Activated T-cell treated with anti-CD3 and anti-CD28 coated beads, Interleukin-2, amount 50 U/mL, for 4 hours (primary cell): ENCODE data around the gene NAGA. TPM values are rescaled to one million over a fixed set of nuclear protein-coding genes. Genes with fewer than 3 reads are reported as not detected.

ENCODE experiments used
- ATAC-seq, 2 donors: fragments of 200-7000 bp; cut with Tn5 transposase; one replicate each; pipeline ENCODE4 v1.10.0; 2021
- DNase-seq: peaks from one replicate; pipeline ENCODE4 v3.0.0-alpha.2; 2020
- H3K27me3 Mint-ChIP-seq: one replicate; pipeline ENCODE4 v1.8.0; 2021; ENCODE audit warnings: low read depth, mixed read lengths
- H3K36me3 Mint-ChIP-seq: one replicate; pipeline ENCODE4 v1.8.0; 2022; ENCODE audit warnings: mixed read lengths; ENCODE audit not compliant: insufficient read depth
- H3K4me1 Mint-ChIP-seq: one replicate; pipeline ENCODE4 v1.8.0; 2021; ENCODE audit warnings: low read depth, mixed read lengths
- H3K4me3 Mint-ChIP-seq: one replicate; pipeline ENCODE4 v1.8.0; 2021; ENCODE audit warnings: mild to moderate bottlenecking, moderate library complexity, mixed read lengths
- H3K9me3 Mint-ChIP-seq: one replicate; pipeline ENCODE4 v1.8.0; 2021; ENCODE audit warnings: mixed read lengths
- total RNA-seq, 3 donors: library from RNA; stranded (reverse); gene quantifications; one replicate each; pipeline ENCODE4 v1.2.1, GENCODE V29; 2021

NAGA gene
- total RNA-seq, 3 donors from 2014 or later = 14.2 to 16.4 (median 14.2) TPM

DNA sequence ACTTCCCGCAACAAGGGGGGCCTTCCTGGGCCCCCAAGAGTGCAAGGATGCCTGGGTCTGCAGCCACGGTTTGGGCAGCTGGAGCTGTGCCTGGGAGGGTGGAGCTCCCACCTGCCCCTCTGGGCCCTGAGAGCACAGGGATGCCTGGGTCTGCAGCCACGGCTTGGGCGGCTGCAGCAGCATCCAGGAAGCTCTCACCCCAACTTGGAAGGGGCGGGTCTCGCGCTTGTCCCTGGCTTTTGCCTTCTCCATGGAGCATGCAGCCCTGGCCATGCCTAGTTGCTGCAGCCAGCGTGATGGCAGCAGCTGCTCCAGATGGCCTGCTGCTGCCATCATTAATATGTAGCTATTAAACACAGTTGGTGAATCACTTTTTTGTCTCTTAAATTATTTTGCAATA is 35.4 kb downstream of the NAGA start:
- H3K27me3 Mint-ChIP-seq = no peaks in the 10 kb centered on the region
- peaks cover 17% of the 10 kb centered on the region for H3K4me1 Mint-ChIP-seq
- DNase-seq = no peak
- peaks cover 13% of the 10 kb centered on the region for H3K9me3 Mint-ChIP-seq
- ATAC-seq = no peak
- peaks cover 5% of the 10 kb centered on the region for H3K36me3 Mint-ChIP-seq
- no peak overlapping the region for H3K4me3 Mint-ChIP-seq

DNA sequence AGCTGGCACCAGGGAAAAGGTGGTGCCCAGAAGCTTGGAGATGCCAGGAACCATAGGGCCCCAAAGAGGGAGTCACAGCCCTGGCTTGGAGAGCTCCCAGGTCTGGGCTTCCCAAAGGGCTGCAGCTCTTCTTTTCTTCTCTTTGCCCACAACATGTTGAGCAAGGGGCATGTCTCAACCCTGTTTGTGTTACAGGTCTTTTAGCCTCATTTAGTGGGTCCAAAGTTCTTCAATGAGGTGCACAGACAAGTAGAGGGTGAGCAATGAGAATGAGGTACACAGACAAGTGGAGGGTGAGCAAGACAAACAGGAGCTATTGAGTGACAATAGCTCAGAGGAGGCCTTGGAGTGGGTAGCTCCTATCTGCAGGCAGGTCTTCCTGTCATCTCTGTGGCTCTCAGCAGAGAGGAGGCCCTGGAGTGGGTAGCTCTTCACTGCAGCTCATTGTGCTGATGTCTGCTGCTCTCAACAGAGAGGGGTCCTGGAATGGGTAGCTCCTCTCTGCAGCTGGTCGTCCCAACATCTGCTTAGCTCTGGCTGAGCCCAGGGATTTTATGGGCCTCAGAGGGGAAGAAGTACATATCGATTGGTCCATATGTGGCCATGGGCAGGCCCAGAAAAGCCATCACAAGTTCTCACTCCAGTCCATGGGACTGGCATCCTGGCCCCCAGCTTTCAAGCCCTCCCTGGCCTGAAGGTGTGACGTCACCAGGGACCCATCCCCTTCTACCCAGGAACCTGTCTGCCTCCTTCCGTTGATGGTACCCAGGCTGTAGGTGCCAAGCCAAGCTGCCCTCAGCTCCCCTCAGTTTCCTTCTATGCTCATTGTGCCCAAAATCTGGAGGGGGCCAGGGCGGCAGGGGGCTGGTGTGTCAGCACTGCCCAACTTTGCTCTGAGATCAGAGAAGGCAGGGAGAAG is 37.1 kb downstream of the NAGA start:
- Mint-ChIP-seq H3K27me3 (no peaks in the 10 kb centered on the region), H3K36me3 (peaks cover 5% of the 10 kb centered on the region), H3K4me1 (peaks cover 19% of the 10 kb centered on the region), H3K4me3 (no peak overlapping the region), H3K9me3 (peaks cover 13% of the 10 kb centered on the region)
- no peak for ATAC-seq
- DNase-seq = no peak

- Mint-ChIP-seq H3K9me3 (no peaks in the 10 kb centered on the region), H3K4me3 (no peak overlapping the region), H3K36me3 (no peaks in the 10 kb centered on the region), H3K27me3 (no peaks in the 10 kb centered on the region), H3K4me1 (peaks cover 27% of the 10 kb centered on the region)
- DNase-seq (no peak), ATAC-seq (no peak)
These were observed 43.9 kb downstream of the NAGA start for GRCh38 chr22:42026705-42027104.

DNA sequence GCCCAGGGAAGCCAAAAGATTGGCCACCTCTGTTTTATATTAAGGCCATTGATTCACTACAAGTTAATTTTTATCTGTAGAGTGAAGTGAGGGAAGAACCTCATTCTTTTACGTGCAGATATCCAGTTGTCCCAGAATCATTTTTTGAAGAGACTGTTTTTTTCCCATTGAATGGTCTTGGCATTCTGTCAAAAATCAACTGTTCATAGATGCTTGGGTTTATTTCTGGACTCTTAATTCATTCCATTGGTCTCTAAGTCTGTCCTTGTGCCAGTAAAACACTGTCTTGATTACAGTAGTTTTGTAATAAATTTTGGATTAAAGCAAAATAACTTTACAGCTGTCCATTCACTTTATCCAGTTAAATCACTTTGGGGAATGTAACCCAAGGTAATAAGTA is 45.2 kb downstream of the NAGA start:
- H3K9me3 Mint-ChIP-seq = no peaks in the 10 kb centered on the region
- no peak for ATAC-seq
- DNase-seq = no peak
- H3K4me1 Mint-ChIP-seq = peaks cover 15% of the 10 kb centered on the region
- H3K36me3 Mint-ChIP-seq = no peaks in the 10 kb centered on the region
- no peak overlapping the region for H3K4me3 Mint-ChIP-seq
- H3K27me3 Mint-ChIP-seq = no peaks in the 10 kb centered on the region

GRCh38 chr22:42022162-42022847 is 48.3 kb downstream of the NAGA start:
- H3K27me3 Mint-ChIP-seq = peaks cover 3% of the 10 kb centered on the region
- H3K4me3 Mint-ChIP-seq = no peak overlapping the region
- DNase-seq (no peak), ATAC-seq (peak; percentile 25 to 34)
- H3K36me3 Mint-ChIP-seq = no peaks in the 10 kb centered on the region
- peaks cover 11% of the 10 kb centered on the region for H3K4me1 Mint-ChIP-seq
- no peaks in the 10 kb centered on the region for H3K9me3 Mint-ChIP-seq

DNA sequence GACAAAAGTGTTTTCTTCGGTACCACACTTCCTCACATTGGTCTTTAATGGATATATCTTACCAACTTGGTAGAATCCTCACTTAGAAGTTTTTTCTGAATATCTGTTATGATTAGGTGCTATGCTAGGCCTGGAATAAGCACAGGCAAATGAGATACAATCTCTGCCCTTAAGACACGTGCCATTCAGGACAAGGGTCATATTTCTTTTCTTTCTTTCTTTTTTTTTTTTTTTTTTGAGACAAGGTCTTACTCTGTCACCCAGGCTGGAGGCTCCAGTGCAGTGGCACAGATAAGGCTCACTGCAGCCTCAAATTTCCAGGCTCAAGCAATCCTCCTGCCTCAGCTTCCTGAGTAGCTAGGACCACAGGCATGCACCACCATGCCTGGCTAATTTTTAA is 49.0 kb downstream of the NAGA start:
- H3K4me3 Mint-ChIP-seq = no peak overlapping the region
- H3K9me3 Mint-ChIP-seq = no peaks in the 10 kb centered on the region
- ATAC-seq (no peak), DNase-seq (no peak)
- H3K4me1 Mint-ChIP-seq = peaks cover 11% of the 10 kb centered on the region
- H3K36me3 Mint-ChIP-seq = no peaks in the 10 kb centered on the region
- peaks cover 4% of the 10 kb centered on the region for H3K27me3 Mint-ChIP-seq

DNA sequence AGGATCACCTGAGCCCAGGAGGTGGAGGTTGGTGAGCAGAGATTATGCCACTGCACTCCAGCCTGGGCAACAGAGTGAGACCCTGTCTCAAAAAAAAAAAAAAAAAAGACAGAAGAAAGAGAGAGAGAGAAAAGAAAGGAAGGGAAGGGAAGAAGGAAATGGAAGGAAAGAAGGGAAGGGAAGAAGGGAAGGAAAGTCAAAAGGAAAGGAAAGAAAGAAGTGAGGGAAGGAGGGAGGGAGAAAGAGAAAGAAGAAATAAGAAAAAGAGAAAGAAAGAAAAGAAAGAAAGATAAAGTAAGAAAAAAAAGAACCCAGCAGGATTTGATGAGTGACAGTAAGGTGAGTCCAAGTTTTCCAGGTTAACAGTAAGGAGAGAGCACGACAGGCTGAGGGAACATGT is 52.4 kb downstream of the NAGA start:
- no peaks in the 10 kb centered on the region for H3K9me3 Mint-ChIP-seq
- peaks cover 7% of the 10 kb centered on the region for H3K4me1 Mint-ChIP-seq
- ATAC-seq (no peak), DNase-seq (no peak)
- no peak overlapping the region for H3K4me3 Mint-ChIP-seq
- H3K36me3 Mint-ChIP-seq = no peaks in the 10 kb centered on the region
- peaks cover 13% of the 10 kb centered on the region for H3K27me3 Mint-ChIP-seq

DNA sequence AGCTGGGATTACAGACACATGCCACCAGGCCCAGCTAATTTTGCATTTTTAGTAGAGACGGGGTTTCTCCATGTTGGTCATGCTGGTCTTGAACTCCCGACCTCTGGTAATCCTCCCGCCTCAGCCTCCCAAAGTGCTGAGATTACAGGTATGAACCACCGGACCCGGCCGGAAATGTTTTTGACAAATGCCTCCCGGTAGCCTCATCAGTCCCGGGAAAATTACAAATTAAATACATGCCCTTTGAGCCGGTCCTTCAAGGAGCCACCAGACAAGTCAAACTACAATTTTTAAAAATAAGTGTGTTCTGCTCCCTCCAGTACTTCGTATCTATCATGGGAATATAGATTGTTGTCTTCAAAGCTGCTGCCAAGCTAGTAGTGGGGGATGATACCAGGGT is 54.5 kb downstream of the NAGA start:
- Mint-ChIP-seq H3K36me3 (no peaks in the 10 kb centered on the region), H3K27me3 (peaks cover 13% of the 10 kb centered on the region), H3K4me3 (no peak overlapping the region), H3K4me1 (no peaks in the 10 kb centered on the region), H3K9me3 (peaks cover 4% of the 10 kb centered on the region)
- DNase-seq (no peak), ATAC-seq (no peak)

GRCh38 chr22:42013385-42013784 is 57.2 kb downstream of the NAGA start:
- Mint-ChIP-seq H3K4me3 (no peak overlapping the region), H3K9me3 (peaks cover 8% of the 10 kb centered on the region), H3K27me3 (peaks cover 15% of the 10 kb centered on the region), H3K36me3 (no peaks in the 10 kb centered on the region), H3K4me1 (no peaks in the 10 kb centered on the region)
- ATAC-seq (no peak), DNase-seq (no peak)

DNA sequence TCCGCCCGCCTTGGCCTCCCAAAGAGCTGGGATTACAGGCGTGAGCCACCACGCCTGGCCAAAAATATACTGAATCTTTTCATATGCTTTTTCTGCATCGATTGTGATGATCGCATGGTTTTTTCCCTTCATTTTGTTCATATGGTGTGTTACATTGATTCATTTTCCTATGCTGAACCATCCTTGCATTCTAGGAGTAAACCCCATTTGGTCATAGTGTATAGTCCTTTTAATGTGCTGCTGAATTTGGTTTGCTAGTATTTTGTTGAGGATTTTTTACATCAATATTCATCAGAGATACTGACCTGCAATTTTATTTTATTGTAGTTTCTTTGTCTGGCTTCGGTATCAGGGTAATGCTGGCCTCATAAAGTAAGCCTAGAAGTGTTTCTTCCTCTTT is 59.8 kb downstream of the NAGA start:
- no peak overlapping the region for H3K4me3 Mint-ChIP-seq
- ATAC-seq (no peak), DNase-seq (no peak)
- peaks cover 13% of the 10 kb centered on the region for H3K27me3 Mint-ChIP-seq
- no peaks in the 10 kb centered on the region for H3K36me3 Mint-ChIP-seq
- H3K9me3 Mint-ChIP-seq = peaks cover 8% of the 10 kb centered on the region
- H3K4me1 Mint-ChIP-seq = no peaks in the 10 kb centered on the region

Other genes starting within 250 kb of the NAGA start
- 100 to 1,000 TPM; 123 to 178 (median 155) TPM for gene SREBF2, start 237.7 kb downstream of the NAGA start, total RNA-seq
- 1 to 10 TPM; 3.9 to 5.6 (median 5.0) TPM for gene SHISA8, start 155.7 kb downstream of the NAGA start, total RNA-seq
- 1 to 10 TPM; 6.1 to 7.6 (median 6.9) TPM for gene TNFRSF13C, start 144.0 kb downstream of the NAGA start, total RNA-seq
- 10 to 100 TPM; 40.7 to 52.2 (median 48.5) TPM for gene CENPM, start 123.7 kb downstream of the NAGA start, total RNA-seq
- gene SEPTIN3, start 101.4 kb downstream of the NAGA start, total RNA-seq = 1 to 10 TPM in 1 of 3 donors, under 1 TPM in 2; 0.68 to 1.3 (median 0.84) TPM
- gene WBP2NL, start 72.0 kb downstream of the NAGA start, total RNA-seq = under 1 TPM; 0.16 to 0.40 (median 0.30) TPM
- 1 to 10 TPM; 2.0 to 2.3 (median 2.1) TPM for gene PHETA2, start 3.4 kb upstream of the NAGA start, total RNA-seq
- 10 to 100 TPM; 84.0 to 88.2 (median 86.6) TPM for gene SMDT1, start 8.9 kb upstream of the NAGA start, total RNA-seq
- gene NDUFA6, start 20.0 kb upstream of the NAGA start, total RNA-seq = 100 to 1,000 TPM in 2 of 3 donors, 10 to 100 TPM in 1; 96.3 to 129 (median 116) TPM
- gene CYP2D6, start 60.0 kb upstream of the NAGA start, total RNA-seq = 1 to 10 TPM; 1.1 to 2.3 (median 1.9) TPM
- 10 to 100 TPM; 68.1 to 74.4 (median 69.9) TPM for gene TCF20, start 199.8 kb upstream of the NAGA start, total RNA-seq